ENCODE measurements around the gene DCP2. TPM values are rescaled to one million over a fixed set of nuclear protein-coding genes. Genes with fewer than 3 reads are reported as not detected.

DCP2 gene
- total RNA-seq, 1 experiment from 2014 or later = 176 TPM

- H4K91ac ChIP-seq (ENCODE audit: insufficient read length, low read depth, low read length) = no peak overlapping the region
- H3K4me1 Mint-ChIP-seq = peaks cover 4 to 5% of the 10 kb centered on the region in 2 experiments
- H3K36me3 Mint-ChIP-seq (ENCODE audit: insufficient read depth in 1 of 3, low read depth in 3 of 3) = no peaks in the 10 kb centered on the region; a peak in 2 of 7 replicates
- H3K79me1 ChIP-seq (ENCODE audit: insufficient read depth, low read depth, low read length, poor library complexity, severe bottlenecking) = no peaks in the 10 kb centered on the region
- H3K27ac ChIP-seq (ENCODE audit: insufficient read length, low read depth, low read length) = no peak overlapping the region
- no peaks in the 10 kb centered on the region for H3K4me1 ChIP-seq (ENCODE audit: insufficient read depth, low read length)
- H3K23ac ChIP-seq (ENCODE audit: insufficient read length, low read depth, low read length) = no peak overlapping the region
- no peak overlapping the region for H3K9ac ChIP-seq (ENCODE audit: extremely low read depth, insufficient read length, low read length)
- H3K79me2 ChIP-seq (ENCODE audit: insufficient read depth, low read length) = no peaks in the 10 kb centered on the region
- no peak overlapping the region for H4K5ac ChIP-seq (ENCODE audit: insufficient read length, low read depth, low read length)
- no peak overlapping the region for H3T11ph ChIP-seq (ENCODE audit: low read length)
- no peak overlapping the region for H4K8ac ChIP-seq (replicated peaks; ENCODE audit: insufficient read length, low read depth, low read length)
- no peak overlapping the region for H3K14ac ChIP-seq (ENCODE audit: insufficient read depth, low read length)
- no peak overlapping the region for H3K56ac ChIP-seq (ENCODE audit: insufficient read length, low read depth, low read length)
- WGBS (ENCODE audit: extremely low coverage, insufficient read length, low lambda C conversion rate) = no CpG with 5 or more reads among the region's 8 CpGs
- no peaks in the 10 kb centered on the region for H3K9me3 Mint-ChIP-seq
- no peaks in the 10 kb centered on the region for H3K27me3 ChIP-seq (ENCODE audit: insufficient read depth, low read length)
- no peak overlapping the region for H3K18ac ChIP-seq (ENCODE audit: insufficient read length, low read depth, low read length)
- no peak overlapping the region for H2BK12ac ChIP-seq (ENCODE audit: insufficient read length, low read depth, low read length)
- no peak overlapping the region for H2BK120ac ChIP-seq (ENCODE audit: low read depth, low read length, poor library complexity, severe bottlenecking)
- no peak overlapping the region for H2AFZ ChIP-seq (ENCODE audit: low read length)
- no peak overlapping the region for H3K4me2 ChIP-seq (ENCODE audit: insufficient read depth, insufficient read length, low read length)
- no peak overlapping the region for H3K4ac ChIP-seq (ENCODE audit: low read depth, low read length)
- H3K27me3 Mint-ChIP-seq (ENCODE audit: low read depth) = no peaks in the 10 kb centered on the region
- no peak for TF ChIP-seq CTCF (conservative IDR thresholded peaks at IDR 0.05)
- no peak overlapping the region for H2BK20ac ChIP-seq (ENCODE audit: low read depth, low read length, poor library complexity, severe bottlenecking)
- no peaks in the 10 kb centered on the region for H4K20me1 ChIP-seq (ENCODE audit: control insufficient read depth, insufficient read depth, insufficient read length)
- H3K4me3 Mint-ChIP-seq = no peak overlapping the region
- no peaks in the 10 kb centered on the region for H3K23me2 ChIP-seq (ENCODE audit: insufficient read length, low read depth, low read length, poor library complexity, severe bottlenecking)
- no peak overlapping the region for H2BK5ac ChIP-seq (ENCODE audit: insufficient read length, low read length)
- H2AK5ac ChIP-seq (ENCODE audit: insufficient read length, low read length) = no peak overlapping the region
- H2BK15ac ChIP-seq (ENCODE audit: low read depth, low read length) = no peak overlapping the region
- DNase-seq = no peak
- H3K9me3 ChIP-seq (ENCODE audit: control insufficient read depth, low read depth, low read length) = no peaks in the 10 kb centered on the region
- H3K27ac Mint-ChIP-seq = peak overlapping the region in 1 of 3 experiments; percentile 12; a peak in 1 of 7 replicates
These were observed 38.3 kb upstream of the DCP2 start for GRCh38 chr5:112938286-112938685.

Measured in H9 (cell line).